Stimulated activated CD8-positive, alpha-beta memory T cell treated with anti-CD3 and anti-CD28 coated beads, Interleukin-7, amount 100 ng/mL, for 1 hour (primary cell): ENCODE measurements around the gene INPP5A.
A peak's percentile ranks its signal among the peaks of the same experiment; 100 is the strongest.

Experiments used
- DNase-seq, 2 donors: peaks; one replicate each; pipeline ENCODE4 v3.0.0-alpha.2; 2020; ENCODE audit warnings: low read depth in 2 of 2

Gene INPP5A

DNA sequence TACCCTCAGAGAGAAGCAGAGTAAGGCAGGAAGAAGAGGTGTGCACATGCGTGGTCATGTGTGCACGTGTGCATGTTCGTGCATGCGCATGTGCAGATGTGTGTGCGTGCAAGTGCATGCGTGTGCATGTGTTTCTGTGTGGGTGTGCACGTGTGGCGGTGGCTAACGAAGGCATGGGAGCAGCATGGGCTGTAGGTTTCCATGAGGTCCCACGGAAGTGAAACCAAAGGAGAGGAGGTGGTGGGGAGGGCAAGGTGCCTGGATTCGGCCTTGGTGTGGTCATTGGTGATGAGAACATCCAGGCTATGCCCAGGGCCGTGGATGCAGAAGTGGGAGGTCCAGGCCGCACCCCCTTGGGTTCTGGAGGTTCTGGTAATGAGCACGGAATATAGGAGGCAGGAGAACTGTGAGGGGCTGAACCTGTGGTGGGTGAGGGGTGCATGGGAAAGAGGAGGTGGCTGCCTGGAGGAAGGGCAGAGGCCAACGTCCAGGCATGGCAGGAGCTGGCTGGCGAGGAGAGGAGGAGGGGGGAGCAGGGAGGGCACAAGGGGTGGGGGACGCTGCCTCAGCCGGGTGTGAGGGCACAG lies 2.4 kb upstream of the INPP5A start:
- no peak for DNase-seq

DNA sequence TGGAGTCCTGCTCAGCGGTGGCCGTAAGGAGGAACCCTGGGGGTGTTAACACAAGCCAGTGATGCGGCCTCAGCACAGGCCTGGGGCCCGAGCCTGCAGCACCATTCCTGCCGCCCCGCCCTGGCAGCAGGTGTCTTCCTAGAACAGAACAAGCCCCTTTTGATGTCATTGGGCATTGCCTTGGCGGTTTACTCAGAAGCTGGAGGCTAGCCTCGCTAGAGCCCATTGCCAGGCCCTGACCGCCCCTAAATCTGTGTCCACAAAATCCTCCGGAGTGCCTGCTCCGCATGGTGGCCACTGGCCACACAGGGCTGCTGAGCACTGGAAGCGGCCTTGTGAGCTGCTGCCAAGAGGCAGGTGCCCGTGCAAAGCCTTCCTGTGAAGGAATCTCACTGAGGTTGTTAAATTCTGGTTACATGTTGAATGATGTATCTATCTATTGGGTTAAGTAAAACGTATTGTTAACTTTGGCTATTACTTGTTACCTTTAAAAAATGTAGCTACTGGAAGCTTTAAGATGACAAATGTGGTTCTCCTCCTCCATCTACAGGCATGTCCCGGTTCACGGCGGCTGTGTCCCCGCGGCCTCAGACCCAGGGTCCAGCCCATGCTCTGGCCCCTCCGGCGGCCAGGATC lies 1.2 kb upstream of the INPP5A start:
- no peak for DNase-seq

DNA sequence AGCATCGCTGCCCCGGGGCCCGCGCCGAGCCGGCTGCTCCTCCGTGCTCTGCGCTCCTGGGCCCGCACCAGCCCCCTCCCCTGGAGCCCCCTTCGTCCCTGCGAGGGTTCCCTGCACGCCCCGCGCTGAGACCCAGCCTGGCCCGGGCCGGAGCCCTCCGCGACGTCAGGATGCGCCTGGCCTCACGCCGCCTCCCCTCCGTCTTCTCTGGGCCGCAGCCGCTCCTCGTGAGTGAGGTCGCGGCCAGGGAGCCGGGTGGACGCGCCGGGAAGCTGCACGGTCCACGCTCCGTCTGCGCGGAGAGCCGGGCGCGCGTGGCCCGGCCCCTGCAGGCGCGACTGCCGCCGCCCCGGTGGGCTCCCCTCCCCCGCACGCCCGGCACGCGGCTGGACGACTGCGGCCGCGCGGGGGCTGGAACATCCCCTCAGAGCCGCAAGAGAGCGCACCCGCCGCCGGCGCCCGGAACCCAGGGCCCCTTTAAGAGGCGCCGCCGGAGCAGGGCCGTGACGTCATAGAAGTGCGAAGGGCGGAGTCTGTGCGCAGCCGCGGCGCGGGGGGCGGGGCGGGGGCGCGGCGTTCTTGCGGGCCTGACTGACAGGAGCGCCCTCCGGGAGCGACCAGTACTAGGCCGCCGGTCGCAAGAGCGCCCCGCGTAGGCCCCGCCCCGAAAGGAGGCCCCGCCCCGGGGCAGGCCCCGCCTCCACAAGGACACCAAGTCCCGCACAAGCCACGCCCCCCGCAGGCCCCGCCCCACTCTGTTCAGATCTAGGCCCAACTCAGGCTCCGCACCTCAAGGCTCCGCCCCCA lies 507 bp upstream of the INPP5A start:
- peak; percentile 100 for DNase-seq

DNA sequence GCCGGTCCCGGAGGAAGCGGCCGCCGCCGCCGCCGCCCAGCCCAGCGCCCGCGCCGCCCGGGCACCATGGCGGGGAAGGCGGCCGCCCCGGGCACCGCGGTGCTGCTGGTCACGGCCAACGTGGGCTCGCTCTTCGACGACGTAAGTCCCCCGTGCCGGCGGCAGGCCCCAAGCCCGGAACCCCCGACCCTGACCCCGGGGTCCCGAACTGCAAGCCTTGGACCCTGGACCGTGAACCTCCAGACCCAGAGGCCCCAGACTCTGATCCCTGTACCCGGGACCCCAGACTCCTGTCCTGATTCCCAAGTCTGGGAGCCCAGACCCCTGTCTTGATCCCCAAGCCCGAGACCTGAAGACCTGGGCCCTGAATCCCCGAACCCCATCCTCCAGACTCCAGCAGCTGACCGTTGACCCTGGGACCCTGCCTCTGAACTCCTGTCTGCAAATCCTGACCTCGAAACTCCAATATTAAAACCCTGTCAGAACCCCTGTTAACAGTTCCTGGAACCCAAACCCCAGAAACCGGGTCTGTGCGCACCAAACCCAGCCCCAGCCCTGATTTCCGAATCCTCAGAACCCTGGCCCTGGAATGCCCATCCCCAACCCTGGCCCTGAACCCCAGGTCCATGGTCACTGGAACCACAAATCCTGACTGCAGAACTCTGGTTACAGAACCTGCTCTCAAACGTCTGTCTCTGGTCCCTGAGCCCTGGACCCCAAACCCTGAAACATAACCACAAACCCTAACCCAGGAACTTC lies 623 bp downstream of the INPP5A start:
- no peak for DNase-seq

DNA sequence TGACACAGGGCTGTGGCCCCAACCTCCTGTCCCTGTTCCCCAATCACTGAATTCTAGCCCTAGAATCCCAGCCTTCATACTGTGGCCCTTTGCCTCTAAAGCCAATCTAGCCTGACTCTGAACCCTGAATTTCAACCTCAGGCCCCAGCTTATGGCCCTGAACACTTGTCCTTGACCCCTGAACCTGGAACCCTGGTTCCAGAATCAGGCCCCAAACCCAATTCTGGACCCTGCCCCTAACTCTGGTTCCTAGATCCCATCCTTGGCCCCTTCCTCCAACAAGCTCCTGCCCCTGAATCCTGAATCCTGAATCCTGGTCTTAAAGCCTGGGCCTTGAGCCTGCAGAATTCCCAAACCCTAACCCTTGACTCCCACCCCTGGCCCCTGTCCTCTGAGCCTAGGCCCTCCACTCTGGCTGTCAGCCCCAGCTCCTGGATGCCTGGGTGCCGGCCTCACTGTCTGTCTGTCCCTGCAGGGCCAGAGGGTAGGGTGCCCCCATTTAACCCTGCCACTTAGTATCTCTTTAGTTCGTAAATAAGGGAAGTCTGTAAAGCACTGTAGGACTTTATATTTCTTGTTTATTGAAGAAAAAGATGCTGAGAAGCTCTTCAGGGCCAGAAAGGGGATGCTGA lies 1.3 kb downstream of the INPP5A start:
- no peak for DNase-seq

DNA sequence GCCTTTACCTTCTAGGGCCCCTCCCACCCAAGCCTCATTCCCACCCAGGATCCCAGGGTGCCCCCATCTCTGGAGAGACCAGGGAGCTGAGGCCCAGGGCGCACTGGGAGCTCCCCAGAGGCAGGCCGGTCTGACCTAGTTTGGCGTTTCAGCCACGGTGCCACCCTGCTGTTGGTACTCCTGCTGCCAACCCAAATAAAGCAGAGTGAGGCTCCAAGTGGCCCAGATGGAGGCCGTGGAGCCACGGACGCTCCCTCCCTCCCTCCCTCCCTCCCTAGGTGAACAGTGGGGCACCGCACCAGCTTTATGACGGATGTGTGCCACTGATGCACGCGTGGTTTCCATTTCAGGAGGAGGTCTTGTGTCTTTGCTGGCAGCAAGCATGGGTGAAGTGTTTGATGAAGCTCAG lies 1.8 kb downstream of the INPP5A start:
- no peak for DNase-seq

DNA sequence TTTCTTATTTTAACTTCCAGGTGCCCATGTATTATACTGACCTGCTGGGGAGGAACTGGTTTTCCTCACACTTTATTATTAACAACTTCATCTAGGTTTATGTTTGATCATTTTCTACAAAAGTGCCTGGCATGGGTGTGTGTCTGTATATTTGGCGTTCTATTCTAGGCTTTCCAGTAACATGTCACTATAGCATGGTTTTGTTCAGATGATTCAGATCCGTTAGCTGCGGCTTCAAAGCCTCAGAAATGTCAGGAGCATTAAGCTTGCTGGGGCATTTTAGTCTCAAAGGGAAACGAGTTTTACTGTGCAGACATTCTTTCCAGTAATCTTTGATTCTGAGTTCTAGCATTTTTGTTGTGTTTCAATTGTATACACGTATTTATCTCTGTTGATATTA lies 2.3 kb downstream of the INPP5A start:
- no peak for DNase-seq

DNA sequence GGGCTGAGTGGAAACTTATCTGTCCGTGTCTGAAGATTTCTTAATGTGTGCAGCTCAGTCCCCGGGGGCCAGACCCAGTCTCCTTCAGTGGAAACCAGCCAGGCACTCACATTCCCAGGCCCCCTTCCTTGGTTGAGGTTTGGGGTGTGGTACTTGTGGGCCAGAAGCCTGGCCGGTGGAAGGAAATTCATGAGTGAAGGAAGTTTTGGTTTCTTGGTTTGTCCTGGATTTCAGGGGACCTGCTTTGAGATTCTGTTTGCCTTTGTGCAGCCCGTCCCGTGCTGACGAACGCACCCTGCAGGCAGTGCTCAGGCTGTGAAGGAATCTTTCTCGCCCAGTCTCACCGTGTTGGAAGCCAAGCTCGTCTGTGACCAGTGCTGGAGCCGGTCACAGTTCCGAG lies 2.9 kb downstream of the INPP5A start:
- no peak for DNase-seq

DNA sequence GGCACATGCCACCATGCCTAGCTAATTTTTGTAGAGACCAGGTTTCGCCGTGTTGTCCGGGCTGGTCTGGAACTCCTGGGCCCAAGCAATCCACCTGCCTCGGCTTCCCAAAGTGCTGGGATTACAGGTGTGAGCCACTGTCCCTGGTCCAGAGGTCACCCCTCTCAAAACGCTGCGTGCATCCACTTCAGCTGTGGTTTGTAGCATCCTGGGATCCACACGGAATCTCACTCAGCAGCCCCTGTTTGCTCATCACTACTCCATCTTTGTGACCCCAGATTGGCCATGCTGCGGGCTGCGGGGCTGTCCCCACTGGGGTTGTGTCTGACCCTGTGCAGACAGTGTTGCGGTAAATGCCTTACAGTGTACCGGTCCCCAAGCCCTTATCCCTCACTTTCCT lies 3.5 kb downstream of the INPP5A start:
- no peak for DNase-seq

DNA sequence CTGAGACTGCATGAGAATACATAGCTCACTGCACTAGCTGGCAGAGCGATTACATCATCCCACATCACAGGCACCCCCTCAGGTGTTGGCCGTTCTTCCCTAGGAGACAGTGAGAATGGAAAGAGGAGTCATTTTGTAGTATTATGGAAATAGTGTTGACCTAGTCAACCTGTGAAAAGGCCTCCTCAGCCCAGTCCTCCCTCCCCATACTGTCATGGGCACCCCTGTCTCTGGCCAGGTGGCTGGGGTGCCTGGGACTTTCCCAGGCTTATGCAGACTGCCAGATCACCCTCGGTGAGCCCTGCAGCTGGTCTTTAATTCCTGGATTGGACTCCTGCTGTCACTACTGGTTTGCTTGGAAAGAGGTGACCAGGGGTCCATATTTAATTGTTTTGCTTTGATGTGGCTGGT lies 4.0 kb downstream of the INPP5A start:
- DNase-seq = no peak

DNA sequence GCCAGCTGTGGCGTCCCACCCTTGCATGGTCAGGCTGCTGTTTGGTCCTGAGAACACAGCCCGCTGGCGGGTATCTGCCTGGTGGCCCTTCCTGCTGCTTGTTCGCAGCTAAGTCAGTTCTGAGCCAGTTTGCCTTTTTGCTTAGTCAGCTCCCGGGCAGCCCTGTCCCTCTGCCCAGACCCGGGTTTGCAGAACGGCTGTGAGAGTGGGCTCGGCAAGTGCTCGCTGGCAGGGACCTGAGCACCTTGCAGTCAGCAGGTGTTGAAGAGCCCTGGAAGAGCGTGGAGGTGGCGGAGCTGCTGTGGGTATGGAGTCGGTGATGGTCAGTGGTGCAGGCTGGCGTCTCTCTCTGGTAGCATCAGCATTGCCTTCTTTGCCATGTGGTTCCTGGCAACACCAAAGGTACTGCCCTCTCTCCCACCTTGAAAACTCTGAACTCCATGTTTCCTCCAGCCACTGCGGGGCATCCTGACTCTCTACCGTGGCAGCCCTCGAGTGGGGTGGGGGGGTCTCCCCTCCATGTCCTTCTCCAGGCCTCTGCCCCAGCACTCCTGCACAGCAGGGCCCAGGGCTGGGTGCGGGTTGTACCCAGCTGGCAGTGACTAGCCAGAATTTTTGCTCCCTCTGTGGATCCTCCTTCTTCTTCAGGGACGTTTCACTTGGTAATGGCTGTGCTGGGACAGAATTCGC lies 4.6 kb downstream of the INPP5A start:
- DNase-seq = no peak

DNA sequence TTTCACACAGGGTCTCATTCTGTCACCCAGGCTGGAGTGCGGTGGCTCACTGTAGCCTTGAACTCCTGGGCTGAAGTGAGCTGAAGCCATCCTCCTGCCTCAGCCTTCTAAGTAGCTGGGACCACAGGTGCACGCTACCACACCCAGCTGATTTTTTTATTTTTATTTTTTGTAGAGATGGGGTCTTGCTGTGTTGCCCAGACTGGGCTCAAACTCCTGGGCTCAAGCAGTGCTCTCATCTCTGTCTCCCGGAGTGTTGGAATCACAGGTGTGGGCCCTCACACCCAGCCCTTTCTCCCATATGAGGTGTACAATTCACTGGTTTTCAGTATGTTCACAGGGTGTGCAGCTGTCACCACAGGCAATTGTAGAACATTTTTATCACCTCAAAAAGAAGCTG lies 5.2 kb downstream of the INPP5A start:
- no peak for DNase-seq

DNA sequence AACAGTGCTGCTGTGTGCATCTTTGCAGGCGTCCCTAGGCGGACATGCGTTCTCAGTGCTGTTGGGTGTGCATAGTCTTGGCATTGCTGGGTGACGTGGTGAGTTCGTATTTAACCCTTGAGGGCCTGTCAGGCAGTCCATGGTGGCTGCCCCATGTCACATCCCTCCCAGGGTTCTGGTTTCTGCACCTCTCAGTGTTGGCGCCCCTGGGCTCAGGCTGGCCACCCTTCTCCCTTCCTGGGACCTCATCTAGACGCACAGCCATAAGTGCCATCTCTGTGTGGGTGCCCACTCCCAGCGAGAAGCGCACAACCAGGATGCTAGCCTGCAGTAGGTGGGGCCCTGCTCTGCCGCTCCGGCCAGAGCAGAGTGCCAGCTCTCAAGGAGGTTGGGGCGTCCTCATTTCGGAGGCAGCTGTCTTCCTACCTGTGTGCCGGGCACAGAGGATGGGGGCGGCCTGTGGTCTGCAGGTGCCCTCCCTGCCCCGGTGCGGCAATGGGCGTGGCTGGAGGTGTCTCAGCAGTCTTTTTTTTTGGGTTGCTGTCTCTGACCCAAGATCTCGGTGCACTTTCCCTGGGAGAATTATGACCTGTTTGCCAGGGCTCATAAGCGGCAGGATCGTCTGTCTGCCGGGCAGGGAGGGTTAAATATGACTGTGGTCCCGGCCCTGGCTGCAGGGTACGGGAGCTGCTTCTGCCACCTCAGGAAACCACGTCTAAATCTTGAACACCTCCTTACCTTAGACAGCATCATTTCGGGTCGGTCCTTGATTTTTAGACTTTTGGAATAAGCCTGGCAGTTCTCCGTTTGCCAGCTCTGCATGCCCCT lies 6.5 kb downstream of the INPP5A start:
- DNase-seq = no peak

DNA sequence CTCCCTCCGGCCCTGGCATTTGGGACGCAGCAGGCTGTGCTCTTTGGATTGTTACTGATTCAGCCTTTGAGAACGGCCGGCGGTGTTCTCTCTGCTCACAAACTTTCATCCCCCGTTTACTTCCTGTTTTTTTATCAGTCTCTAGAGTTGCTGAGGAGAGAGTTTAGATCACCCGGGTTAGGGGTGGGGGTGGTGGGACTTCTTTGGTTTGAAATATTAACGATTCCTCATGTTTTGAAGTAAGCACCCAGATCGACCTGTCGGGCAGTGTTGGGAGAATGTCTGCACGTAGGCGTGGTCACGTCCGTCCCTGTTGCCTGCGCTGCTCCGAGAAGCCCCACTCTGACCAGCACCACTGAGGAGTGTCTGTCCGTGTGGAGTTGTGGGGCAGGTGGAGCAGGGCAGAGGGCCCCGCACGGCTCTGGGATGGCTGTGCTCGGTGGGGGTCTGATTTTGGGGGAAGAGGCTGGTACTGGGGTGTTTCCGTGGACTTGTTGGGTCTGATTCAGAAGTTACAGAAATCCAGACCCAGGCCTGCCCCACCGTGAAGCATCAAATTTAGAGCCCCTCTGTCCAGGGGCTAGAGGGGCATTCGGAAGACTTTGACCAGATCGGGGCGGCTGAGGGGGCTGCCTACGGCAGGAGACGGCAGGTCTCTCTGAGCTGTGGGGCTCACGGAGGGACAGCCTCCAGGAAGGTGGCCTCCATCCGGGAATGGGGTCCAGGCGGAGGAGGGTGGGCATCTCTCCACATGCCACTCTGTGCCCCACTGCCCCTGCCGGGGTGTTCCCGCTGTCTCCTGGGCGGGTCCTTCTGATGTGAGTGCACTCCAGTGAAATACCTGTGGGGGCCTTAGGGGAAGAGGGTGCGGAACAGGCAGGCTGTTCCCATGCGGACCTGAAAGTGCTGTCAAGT lies 7.4 kb downstream of the INPP5A start:
- no peak for DNase-seq

DNA sequence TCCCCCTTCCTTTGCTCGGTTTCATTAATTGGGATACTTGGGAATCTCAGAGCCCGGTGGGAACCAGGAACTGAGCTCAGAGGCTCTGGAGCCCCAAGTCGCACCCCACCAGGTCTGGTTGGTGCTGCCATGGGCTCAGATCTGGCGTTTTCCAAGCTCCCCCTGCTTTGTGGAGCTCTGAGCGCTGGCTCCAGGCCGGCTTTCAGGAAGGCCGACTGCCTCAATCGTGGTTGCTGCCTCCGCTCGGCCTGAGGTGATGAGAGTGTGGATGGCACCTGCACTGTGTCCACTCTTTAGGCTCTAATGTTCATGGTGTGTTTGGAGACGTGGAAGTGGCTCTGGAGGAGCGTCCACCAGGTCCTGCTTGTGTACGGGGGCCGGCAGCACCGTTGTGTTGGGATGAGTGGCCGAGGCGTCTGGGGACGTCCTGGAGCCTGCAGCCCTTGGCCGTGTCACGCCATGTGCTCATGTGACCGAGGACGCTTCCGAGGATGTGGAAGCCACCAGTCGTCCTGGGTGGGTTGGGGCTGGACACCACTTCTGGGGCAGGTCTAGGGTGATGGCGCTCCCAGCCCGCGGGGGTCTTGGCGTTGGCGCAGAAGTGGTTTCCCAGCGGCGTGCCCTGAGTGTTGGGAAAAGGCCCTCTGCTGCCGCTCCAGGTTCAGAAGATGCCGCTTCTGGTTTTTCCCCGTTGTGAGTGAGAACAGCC lies 8.2 kb downstream of the INPP5A start:
- DNase-seq = no peak

DNA sequence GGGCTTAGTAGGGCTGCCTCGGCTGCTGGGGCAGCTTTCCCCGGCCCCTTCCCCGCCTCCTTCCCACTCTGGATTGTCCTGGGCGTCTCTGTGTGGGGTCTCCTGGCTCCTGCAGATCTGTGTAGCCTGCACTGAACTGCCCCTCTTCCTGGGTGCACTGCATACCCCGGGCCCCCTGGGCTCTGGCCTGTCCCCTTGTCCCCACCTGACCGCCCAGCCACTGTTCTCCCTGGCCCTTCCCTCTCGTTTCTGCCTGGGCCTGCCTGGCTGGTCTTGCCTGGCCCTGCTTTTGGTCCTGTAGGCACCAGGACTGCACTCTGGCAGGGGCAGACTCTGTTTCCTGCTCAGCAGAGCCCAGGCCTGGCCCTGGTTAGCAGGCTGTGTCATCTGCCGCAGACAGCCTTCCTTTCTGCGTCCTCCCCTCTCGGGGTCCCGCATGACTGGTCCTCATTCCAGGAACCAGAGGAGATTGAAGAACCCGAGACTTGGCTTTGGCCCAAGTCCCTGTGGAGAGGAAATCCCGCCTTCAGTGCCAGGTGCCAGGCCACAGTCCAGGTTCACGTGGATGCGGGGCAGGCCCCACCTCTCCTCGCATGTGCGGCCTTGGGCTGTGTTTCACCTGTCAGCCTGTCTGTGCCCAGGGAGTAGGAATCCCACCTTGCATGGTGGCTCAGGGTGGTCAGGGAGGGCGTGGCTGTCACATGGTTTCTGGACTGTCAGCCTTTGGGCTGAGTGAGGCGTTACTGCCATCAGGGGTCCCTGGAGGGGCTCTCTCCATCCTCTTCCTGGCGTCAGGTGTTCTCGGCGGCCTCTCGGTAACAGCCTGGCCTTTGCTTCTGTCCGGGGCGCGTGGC lies 9.2 kb downstream of the INPP5A start:
- no peak for DNase-seq

DNA sequence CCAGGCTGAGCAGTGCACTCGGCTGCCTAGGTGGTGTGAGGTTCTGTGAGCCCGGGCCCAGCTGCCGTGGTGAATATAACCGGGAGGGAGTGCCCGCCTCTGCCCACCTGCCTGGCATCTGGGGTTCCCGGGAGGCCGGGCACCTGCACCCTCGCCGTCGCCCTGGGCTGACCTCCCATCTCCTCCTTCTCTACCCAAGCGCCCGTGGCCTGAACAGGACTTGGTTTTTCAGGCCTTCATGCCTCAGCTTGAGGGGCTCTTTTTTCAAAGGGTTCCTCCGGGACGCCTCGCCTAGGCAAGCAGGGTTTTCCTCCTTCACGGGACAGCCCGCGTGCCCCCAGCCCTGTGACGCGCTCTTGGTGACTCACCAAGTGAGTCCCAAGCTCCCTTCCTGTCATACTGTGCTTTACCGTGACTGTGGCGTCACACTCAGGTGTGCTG lies 9.9 kb downstream of the INPP5A start:
- DNase-seq = no peak
